Upper lobe of left lung (tissue), 6 donors: ENCODE measurements around the gene MORC1. TPM values are rescaled to one million over a fixed set of nuclear protein-coding genes. Genes with fewer than 3 reads are reported as not detected.

Experiments
- ATAC-seq, 2 donors: fragments of 200-7000 bp; cut with Tn5 transposase; one replicate each; pipeline ENCODE4 v1.9.1; 2022; ENCODE audit warnings: mild to moderate bottlenecking in 2 of 2, moderate library complexity in 2 of 2; ENCODE audit not compliant: low FRiP score in 2 of 2
- DNase-seq, 2 donors: peaks; one replicate each; pipeline ENCODE4 v3.0.0-alpha.2; 2019 to 2020
- H3K27ac ChIP-seq, 4 donors: fragments of 200-600 bp; sonication (generic); one replicate each; pipeline ENCODE4 v1.5.1; 2016 to 2019
- H3K27me3 ChIP-seq, 4 donors: fragments of 200-600 bp; sonication (generic); one replicate each; pipeline ENCODE4 v1.5.1; 2017 to 2019
- H3K36me3 ChIP-seq, 4 donors: fragments of 200-600 bp; sonication (generic); one replicate each; pipeline ENCODE4 v1.5.1; 2016 to 2019
- H3K4me1 ChIP-seq, 4 donors: fragments of 200-600 bp; sonication (generic); one replicate each; pipeline ENCODE4 v1.5.1; 2018 to 2019
- H3K4me3 ChIP-seq, 4 donors: fragments of 200-600 bp; sonication (generic); one replicate each; pipeline ENCODE4 v1.5.1; 2017 to 2019; ENCODE audit warnings: mild to moderate bottlenecking in 2 of 4, moderate library complexity in 1 of 4
- H3K9me3 ChIP-seq, 4 donors: fragments of 200-600 bp; sonication (generic); one replicate each; pipeline ENCODE4 v1.5.1; 2018 to 2019
- CTCF ChIP-seq, 6 experiments: fragments of 450-650 bp in 4 of 6; fragments of 200-600 bp in 2 of 6; sonication (generic) in 2 of 6; IDR thresholded peaks; one replicate each; pipeline ENCODE4 v1.5.1; 2016 to 2019; ENCODE audit warnings: antibody characterized with exemption in 6 of 6
- EP300 ChIP-seq, 4 donors: sonication (generic); formaldehyde crosslinking; IDR thresholded peaks; one replicate each; pipeline ENCODE4 v1.5.1; 2017; ENCODE audit warnings: antibody characterized with exemption in 4 of 4, control low read depth in 2 of 4
- POLR2A ChIP-seq, 4 donors: fragments of 450-650 bp; IDR thresholded peaks; one replicate each; pipeline ENCODE4 v1.5.1; 2016 to 2017; ENCODE audit warnings: antibody characterized with exemption in 4 of 4, mild to moderate bottlenecking in 2 of 4
- POLR2AphosphoS5 ChIP-seq, 2 donors: sonication (generic); formaldehyde crosslinking; IDR thresholded peaks; one replicate each; pipeline ENCODE4 v1.5.1; 2017; ENCODE audit warnings: antibody characterized with exemption in 2 of 2
- WGBS, 2 donors: methylation state at CpG; one replicate each; pipeline ENCODE4 v1.1.5; 2017 to 2018; 5-methylcytosine and 5-hydroxymethylcytosine counted together
- total RNA-seq, 6 donors: library from RNA; depleted of rRNA in 4 of 6; stranded (reverse); fragments of >200 nt in 4 of 6; gene quantifications; one replicate each; pipeline versions ENCODE4 v1.1.0 to v1.2.1, GENCODE V29; 2016 to 2021
- donor health status: DM: no; HTN: no; CAD: no; lungs with moderate emphysema.
- donor health status: DM: no; HTN: yes; CAD: no; lungs with severe emphysema.

MORC1 gene
- total RNA-seq, 6 donors from 2014 or later = 0.15 TPM; not detected in 5

- no peaks in the 10 kb centered on the region for H3K36me3 ChIP-seq
- no peak for TF ChIP-seq CTCF (IDR thresholded peaks at IDR 0.05)
- TF ChIP-seq POLR2AphosphoS5 (IDR thresholded peaks at IDR 0.05) = no peak
Measured at GRCh38 chr3:109152320-109152719, 34.4 kb upstream of the MORC1 start.

GRCh38 chr3:109149078-109149477 is 31.1 kb upstream of the MORC1 start:
- TF ChIP-seq POLR2A (IDR thresholded peaks at IDR 0.05) = no peak
- TF ChIP-seq CTCF (IDR thresholded peaks at IDR 0.05) = no peak
- TF ChIP-seq POLR2AphosphoS5 (IDR thresholded peaks at IDR 0.05) = no peak
- no peak for TF ChIP-seq EP300 (IDR thresholded peaks at IDR 0.05)
- ATAC-seq (no peak), DNase-seq (no peak)
- no peaks in the 10 kb centered on the region for H3K4me1 ChIP-seq
- no peaks in the 10 kb centered on the region for H3K9me3 ChIP-seq
- no peak overlapping the region for H3K4me3 ChIP-seq
- H3K27ac ChIP-seq = no peak overlapping the region
- H3K36me3 ChIP-seq = no peaks in the 10 kb centered on the region
- WGBS, 2 donors = 88 to 100% methylated on average over 2 of the region's 2 CpGs
- no peaks in the 10 kb centered on the region for H3K27me3 ChIP-seq

More at GRCh38 chr3:109152320-109152719, 34.4 kb upstream of the MORC1 start:
- Histone ChIP-seq H3K4me3 (no peak overlapping the region), H3K4me1 (no peaks in the 10 kb centered on the region), H3K27me3 (no peaks in the 10 kb centered on the region), H3K9me3 (no peaks in the 10 kb centered on the region), H3K27ac (no peak overlapping the region)
- no peak for DNase-seq
- ATAC-seq = no peak
- WGBS, 2 donors = 86 to 89% methylated on average over 4 of the region's 4 CpGs

- no peak overlapping the region for H3K27ac ChIP-seq
- no peaks in the 10 kb centered on the region for H3K27me3 ChIP-seq
- no peaks in the 10 kb centered on the region for H3K4me1 ChIP-seq
- H3K36me3 ChIP-seq = no peaks in the 10 kb centered on the region
- 38 to 59% methylated on average over 1 of the region's 1 CpG for WGBS, 2 donors
- no peak for TF ChIP-seq CTCF (IDR thresholded peaks at IDR 0.05)
- no peak for TF ChIP-seq EP300 (IDR thresholded peaks at IDR 0.05)
- TF ChIP-seq POLR2AphosphoS5 (IDR thresholded peaks at IDR 0.05) = no peak
- no peak for TF ChIP-seq POLR2A (IDR thresholded peaks at IDR 0.05)
- H3K9me3 ChIP-seq = no peaks in the 10 kb centered on the region
- no peak overlapping the region for H3K4me3 ChIP-seq
- ATAC-seq (no peak), DNase-seq (no peak)
Measured at GRCh38 chr3:109143646-109144045, 25.7 kb upstream of the MORC1 start.

- WGBS, 2 donors = 79 to 90% methylated on average over 4 of the region's 4 CpGs
- H3K4me1 ChIP-seq = no peaks in the 10 kb centered on the region
- H3K4me3 ChIP-seq = no peak overlapping the region
Measured at GRCh38 chr3:109140318-109140717, 22.4 kb upstream of the MORC1 start.

More at GRCh38 chr3:109140318-109140717, 22.4 kb upstream of the MORC1 start:
- Histone ChIP-seq H3K27ac (no peak overlapping the region), H3K9me3 (no peaks in the 10 kb centered on the region), H3K27me3 (no peaks in the 10 kb centered on the region), H3K36me3 (no peaks in the 10 kb centered on the region)
- DNase-seq = peak in 1 of 2 donors; percentile 10
- ATAC-seq = no peak
- TF ChIP-seq EP300 (IDR thresholded peaks at IDR 0.05) (no peak), POLR2AphosphoS5 (IDR thresholded peaks at IDR 0.05) (no peak), CTCF (IDR thresholded peaks at IDR 0.05) (no peak), POLR2A (IDR thresholded peaks at IDR 0.05) (no peak)
